Chondrocyte (in vitro differentiated cells): ENCODE measurements around the gene STC2. TPM values are rescaled to one million over a fixed set of nuclear protein-coding genes. Genes with fewer than 3 reads are reported as not detected.

Experiments used
- DNase-seq: peaks from one replicate; pipeline ENCODE4 v3.0.0; 2021; ENCODE audit warnings: mixed read lengths, low spot score
- H3K27ac Mint-ChIP-seq: one replicate; pipeline ENCODE4 v1.8.0; 2021; ENCODE audit warnings: mild to moderate bottlenecking, moderate library complexity, mixed read lengths; ENCODE audit not compliant: unreplicated experiment
- H3K27me3 Mint-ChIP-seq: 2 replicates; pipeline ENCODE4 v1.8.0; 2021; ENCODE audit warnings: low read depth, mixed read lengths
- H3K36me3 Mint-ChIP-seq: 2 replicates; pipeline ENCODE4 v1.8.0; 2021; ENCODE audit warnings: low read depth, mixed read lengths
- H3K4me1 Mint-ChIP-seq: 2 replicates; pipeline ENCODE4 v1.8.0; 2021; ENCODE audit warnings: low read depth, mild to moderate bottlenecking, mixed read lengths
- H3K4me3 Mint-ChIP-seq: one replicate; pipeline ENCODE4 v1.8.0; 2021; ENCODE audit warnings: mild to moderate bottlenecking, moderate library complexity, mixed read lengths; ENCODE audit not compliant: unreplicated experiment
- H3K9me3 Mint-ChIP-seq: 2 replicates; pipeline ENCODE4 v1.8.0; 2021; ENCODE audit warnings: low read depth, mixed read lengths
- total RNA-seq: library from RNA; stranded (reverse); gene quantifications from 3 replicates; pipeline ENCODE4 v1.2.1, GENCODE V29; 2021
- TF ChIP-seq, protein P1 (sequence below): fragments of 200-600 bp; sonication (generic); IDR thresholded peaks from 2 replicates; pipeline ENCODE4 v1.5.0; 2021; ENCODE audit warnings: antibody characterized with exemption, mild to moderate bottlenecking, moderate library complexity

STC2 gene
- total RNA-seq, 1 donor from 2014 or later, result 1,121 TPM

DNA sequence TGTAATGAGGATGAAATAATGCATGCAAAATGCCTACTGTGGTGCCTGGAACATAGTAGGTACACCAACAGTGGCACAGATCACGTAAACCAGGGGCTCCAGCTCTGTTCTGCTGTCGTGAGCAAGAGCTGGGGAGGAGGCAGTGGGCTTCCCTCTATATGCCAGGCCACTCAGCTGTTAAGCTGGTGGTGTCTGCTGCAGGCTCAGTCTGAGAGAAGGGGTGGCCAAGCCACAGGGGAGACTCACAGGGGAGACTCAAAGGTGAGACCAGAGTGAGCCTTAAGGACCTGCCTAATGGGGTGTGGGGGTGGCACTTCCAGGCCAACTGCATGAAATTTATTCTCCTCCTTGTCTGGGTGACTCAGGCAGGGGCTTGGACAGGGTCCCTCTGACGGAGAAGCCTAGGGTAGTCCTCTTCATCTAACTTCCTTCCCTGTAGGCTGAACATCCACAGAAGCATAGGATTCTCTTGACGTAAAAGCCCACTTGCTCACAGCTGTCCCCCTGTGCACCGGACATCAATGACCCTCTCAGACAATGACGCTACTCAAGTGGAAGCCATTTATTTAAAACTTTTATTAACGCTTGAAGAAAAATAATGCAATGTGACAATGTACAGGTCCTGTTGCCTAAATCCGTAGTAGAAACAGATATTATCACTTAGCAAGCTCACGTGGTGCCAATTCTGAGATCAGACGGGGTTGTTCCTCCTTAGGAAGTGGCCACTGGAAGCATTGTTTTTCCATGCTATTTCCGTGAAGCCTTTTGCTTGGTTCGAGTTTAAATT lies 13.9 kb downstream of the STC2 start:
- Mint-ChIP-seq H3K27ac (peak overlapping the region; percentile 100), H3K4me1 (peaks cover 90% of the 10 kb centered on the region)
- no peak for DNase-seq

GRCh38 chr5:173313351-173313801 lies 14.8 kb downstream of the STC2 start:
- Mint-ChIP-seq H3K4me1 (peaks cover 80% of the 10 kb centered on the region), H3K27ac (peak overlapping the region; percentile 63), H3K27me3 (no peaks in the 10 kb centered on the region), H3K36me3 (peaks cover 22% of the 10 kb centered on the region), H3K4me3 (no peak overlapping the region), H3K9me3 (peaks cover 3% of the 10 kb centered on the region)
- TF ChIP-seq, protein P1, sequence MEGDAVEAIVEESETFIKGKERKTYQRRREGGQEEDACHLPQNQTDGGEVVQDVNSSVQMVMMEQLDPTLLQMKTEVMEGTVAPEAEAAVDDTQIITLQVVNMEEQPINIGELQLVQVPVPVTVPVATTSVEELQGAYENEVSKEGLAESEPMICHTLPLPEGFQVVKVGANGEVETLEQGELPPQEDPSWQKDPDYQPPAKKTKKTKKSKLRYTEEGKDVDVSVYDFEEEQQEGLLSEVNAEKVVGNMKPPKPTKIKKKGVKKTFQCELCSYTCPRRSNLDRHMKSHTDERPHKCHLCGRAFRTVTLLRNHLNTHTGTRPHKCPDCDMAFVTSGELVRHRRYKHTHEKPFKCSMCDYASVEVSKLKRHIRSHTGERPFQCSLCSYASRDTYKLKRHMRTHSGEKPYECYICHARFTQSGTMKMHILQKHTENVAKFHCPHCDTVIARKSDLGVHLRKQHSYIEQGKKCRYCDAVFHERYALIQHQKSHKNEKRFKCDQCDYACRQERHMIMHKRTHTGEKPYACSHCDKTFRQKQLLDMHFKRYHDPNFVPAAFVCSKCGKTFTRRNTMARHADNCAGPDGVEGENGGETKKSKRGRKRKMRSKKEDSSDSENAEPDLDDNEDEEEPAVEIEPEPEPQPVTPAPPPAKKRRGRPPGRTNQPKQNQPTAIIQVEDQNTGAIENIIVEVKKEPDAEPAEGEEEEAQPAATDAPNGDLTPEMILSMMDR, result no peak
- DNase-seq, result no peak

More for the DNA sequence above, 13.9 kb downstream of the STC2 start:
- no peaks in the 10 kb centered on the region for H3K27me3 Mint-ChIP-seq
- no peak overlapping the region for H3K4me3 Mint-ChIP-seq
- H3K36me3 Mint-ChIP-seq, result peaks cover 30% of the 10 kb centered on the region
- TF ChIP-seq, protein P1, result no peak
- H3K9me3 Mint-ChIP-seq, result no peaks in the 10 kb centered on the region

DNA sequence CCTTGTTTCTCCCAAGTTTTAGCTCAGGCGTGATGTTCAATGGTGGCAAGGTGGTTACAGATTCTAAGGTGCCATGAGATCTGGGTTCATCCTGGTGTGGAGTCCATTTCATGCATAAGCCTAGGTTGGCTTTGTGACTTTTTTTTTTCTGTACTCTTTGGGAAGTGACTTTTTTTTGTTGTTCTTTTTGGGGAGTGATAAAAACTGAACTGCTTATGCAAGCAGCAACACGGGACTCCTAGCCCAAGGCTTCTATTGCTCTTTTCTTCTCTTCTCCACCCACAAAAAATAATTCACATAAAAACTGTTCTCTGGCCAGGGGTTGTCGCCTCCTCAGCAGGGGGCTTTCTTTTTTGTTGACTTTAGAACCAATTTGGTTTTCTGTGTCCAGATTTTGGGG lies 15.4 kb downstream of the STC2 start:
- TF ChIP-seq, protein P1, result no peak
- no peak overlapping the region for H3K4me3 Mint-ChIP-seq
- H3K27ac Mint-ChIP-seq, result peak overlapping the region; percentile 63
- H3K9me3 Mint-ChIP-seq, result peaks cover 9% of the 10 kb centered on the region
- DNase-seq, result no peak
- peaks cover 74% of the 10 kb centered on the region for H3K4me1 Mint-ChIP-seq
- H3K27me3 Mint-ChIP-seq, result no peaks in the 10 kb centered on the region
- peaks cover 17% of the 10 kb centered on the region for H3K36me3 Mint-ChIP-seq

DNA sequence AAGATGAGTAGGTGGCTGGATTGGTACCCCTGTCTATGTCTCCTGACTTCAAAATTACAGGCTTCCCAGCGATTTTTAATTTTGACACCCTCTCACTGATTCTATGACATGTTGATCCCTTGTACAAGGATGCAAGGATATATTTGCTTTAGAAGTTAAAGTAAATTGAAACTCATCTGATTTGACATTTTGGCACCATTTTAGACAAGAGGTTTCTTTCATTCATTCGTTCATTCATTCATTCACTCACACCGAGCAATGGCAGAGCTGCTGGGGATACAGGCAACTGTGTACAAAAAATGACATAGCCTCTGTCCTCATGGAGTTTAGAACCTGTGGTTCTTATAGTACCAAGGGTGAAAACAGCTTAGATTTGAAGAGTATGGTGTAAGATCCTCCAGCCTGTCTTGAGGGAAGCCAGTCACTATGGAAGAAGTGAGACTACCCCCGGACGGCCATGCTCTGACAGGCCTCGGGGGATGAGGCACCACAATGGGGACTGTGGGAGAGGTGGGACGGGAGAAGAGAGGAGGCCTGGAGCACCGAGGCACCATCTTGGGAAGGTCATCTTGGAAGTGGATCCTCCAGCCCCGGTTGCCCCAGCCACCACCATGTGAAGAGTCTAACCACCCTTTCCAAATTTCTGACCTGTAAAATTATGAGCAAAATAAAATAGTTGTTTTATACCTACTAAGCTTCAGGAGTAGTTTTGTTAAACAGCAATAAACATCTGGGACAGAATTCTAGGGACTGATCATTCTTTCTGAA lies 16.2 kb downstream of the STC2 start:
- Mint-ChIP-seq H3K9me3 (peaks cover 12% of the 10 kb centered on the region), H3K4me1 (peaks cover 66% of the 10 kb centered on the region), H3K4me3 (no peak overlapping the region), H3K27ac (peak overlapping the region; percentile 91), H3K27me3 (no peaks in the 10 kb centered on the region), H3K36me3 (peaks cover 11% of the 10 kb centered on the region)
- TF ChIP-seq, protein P1, result no peak
- DNase-seq, result no peak
